Lower leg skin (tissue), 3 donors: ENCODE measurements around the gene RAB12.

Experiments
- POLR2A ChIP-seq, 2 donors: fragments of 450-650 bp; IDR thresholded peaks; one replicate each; pipeline ENCODE4 v1.6.1; 2016 to 2017; ENCODE audit warnings: antibody characterized with exemption in 2 of 2, mild to moderate bottlenecking in 1 of 2, moderate library complexity in 1 of 2
- TF ChIP-seq, protein P1 (sequence below), 3 donors: fragments of 450-650 bp; IDR thresholded peaks; one replicate each; pipeline ENCODE4 v1.5.1; 2016; ENCODE audit warnings: antibody characterized with exemption in 3 of 3, mild to moderate bottlenecking in 3 of 3, moderate library complexity in 2 of 3

DNA sequence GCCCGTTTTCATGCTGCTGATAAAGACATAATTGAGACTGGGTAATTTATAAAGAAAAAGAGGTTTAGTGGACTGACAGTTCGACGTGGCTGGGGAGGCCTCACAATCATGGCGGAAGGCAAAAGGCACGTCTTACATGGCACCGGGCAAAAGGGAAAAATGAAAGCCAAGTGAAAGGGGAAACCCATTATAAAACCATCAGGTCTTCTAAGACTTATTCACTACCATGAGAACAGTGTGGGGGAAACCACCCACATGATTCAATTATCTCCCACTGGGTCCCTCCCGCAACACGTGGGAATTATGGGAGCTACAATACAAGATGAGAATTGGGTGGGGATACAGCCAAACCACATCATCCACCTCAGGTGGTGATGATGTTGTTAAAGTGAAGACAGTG, 3.3 kb upstream of the RAB12 start:
- TF ChIP-seq, protein P1, sequence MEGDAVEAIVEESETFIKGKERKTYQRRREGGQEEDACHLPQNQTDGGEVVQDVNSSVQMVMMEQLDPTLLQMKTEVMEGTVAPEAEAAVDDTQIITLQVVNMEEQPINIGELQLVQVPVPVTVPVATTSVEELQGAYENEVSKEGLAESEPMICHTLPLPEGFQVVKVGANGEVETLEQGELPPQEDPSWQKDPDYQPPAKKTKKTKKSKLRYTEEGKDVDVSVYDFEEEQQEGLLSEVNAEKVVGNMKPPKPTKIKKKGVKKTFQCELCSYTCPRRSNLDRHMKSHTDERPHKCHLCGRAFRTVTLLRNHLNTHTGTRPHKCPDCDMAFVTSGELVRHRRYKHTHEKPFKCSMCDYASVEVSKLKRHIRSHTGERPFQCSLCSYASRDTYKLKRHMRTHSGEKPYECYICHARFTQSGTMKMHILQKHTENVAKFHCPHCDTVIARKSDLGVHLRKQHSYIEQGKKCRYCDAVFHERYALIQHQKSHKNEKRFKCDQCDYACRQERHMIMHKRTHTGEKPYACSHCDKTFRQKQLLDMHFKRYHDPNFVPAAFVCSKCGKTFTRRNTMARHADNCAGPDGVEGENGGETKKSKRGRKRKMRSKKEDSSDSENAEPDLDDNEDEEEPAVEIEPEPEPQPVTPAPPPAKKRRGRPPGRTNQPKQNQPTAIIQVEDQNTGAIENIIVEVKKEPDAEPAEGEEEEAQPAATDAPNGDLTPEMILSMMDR (IDR thresholded peaks at IDR 0.05), result no peak
- TF ChIP-seq POLR2A (IDR thresholded peaks at IDR 0.05), result no peak
